Kidney epithelial cell (primary cell): ENCODE measurements around the gene ZC3H12D. TPM values are rescaled to one million over a fixed set of nuclear protein-coding genes. Genes with fewer than 3 reads are reported as not detected.

Source experiments
- DNase-seq: peaks from one replicate; pipeline ENCODE4 v3.0.0-alpha.2; 2010; ENCODE audit warnings: low read depth
- H3K27me3 ChIP-seq: 2 replicates; pipeline ENCODE4 v1.6.0; 2011; ENCODE audit warnings: low read length; ENCODE audit not compliant: control insufficient read depth, insufficient read depth
- H3K36me3 ChIP-seq: 2 replicates; pipeline ENCODE4 v1.5.1; 2011; ENCODE audit warnings: low read length; ENCODE audit not compliant: control insufficient read depth, insufficient read depth
- H3K4me3 ChIP-seq: 2 replicates; pipeline ENCODE4 v1.5.1; 2011; ENCODE audit warnings: low read depth, mild to moderate bottlenecking, control low read depth, low read length
- total RNA-seq: library from RNA; depleted of rRNA; stranded (reverse); fragments of >200 nt; gene quantifications from 2 replicates; pipeline ENCODE4 v1.2.3, GENCODE V29; 2015
- TF ChIP-seq, protein P1 (sequence below): IDR thresholded peaks from 2 replicates; pipeline ENCODE4 v1.5.1; 2011; ENCODE audit warnings: mild to moderate bottlenecking, moderate library complexity, low read length, control low read depth, inconsistent platforms; ENCODE audit not compliant: insufficient read depth, poor library complexity, severe bottlenecking

Gene ZC3H12D
- total RNA-seq, 1 donor from 2014 or later: not detected

DNA sequence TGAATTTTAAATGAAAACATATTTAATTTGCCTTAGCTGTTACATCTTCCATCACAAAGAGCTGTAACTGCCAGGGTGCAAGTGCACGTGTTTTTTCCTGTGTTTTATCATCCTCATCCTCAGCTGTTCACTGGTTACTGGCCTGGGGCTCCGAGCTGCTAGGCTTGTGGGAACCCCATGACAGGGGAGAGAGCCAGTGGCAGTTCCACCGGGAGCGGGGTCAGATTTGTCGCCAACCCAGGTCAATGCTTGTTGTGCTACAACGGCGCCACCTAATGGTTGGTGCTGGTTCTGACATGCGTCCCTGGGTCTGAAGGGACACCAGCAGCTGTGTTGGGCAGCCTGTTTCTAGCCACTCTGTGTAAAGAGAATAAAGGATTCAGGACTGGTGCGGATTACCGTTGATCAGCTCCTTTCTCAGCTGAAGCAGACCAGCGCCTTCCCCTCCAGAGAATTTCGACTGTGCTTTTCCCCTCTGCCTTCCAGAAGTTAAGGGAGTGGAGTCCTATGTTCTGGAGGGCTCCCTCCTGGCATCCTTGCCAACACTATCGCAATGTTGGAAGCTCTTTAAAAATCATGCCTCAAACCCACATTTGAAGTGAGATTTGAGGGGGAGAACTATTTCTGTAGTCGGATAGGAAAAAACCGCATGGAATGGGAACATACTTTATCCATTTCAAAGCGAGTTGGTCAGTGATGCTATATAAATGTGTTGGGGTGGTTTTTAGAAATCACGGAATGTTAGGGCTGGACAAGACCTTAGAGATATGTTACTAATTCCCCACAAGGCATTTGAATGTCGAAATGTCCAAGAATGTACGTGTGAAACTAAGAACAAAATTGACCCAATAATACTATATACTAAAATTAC, 52.7 kb downstream of the ZC3H12D start:
- no peak overlapping the region for H3K4me3 ChIP-seq
- no peaks in the 10 kb centered on the region for H3K36me3 ChIP-seq
- H3K27me3 ChIP-seq: no peaks in the 10 kb centered on the region
- TF ChIP-seq, protein P1, sequence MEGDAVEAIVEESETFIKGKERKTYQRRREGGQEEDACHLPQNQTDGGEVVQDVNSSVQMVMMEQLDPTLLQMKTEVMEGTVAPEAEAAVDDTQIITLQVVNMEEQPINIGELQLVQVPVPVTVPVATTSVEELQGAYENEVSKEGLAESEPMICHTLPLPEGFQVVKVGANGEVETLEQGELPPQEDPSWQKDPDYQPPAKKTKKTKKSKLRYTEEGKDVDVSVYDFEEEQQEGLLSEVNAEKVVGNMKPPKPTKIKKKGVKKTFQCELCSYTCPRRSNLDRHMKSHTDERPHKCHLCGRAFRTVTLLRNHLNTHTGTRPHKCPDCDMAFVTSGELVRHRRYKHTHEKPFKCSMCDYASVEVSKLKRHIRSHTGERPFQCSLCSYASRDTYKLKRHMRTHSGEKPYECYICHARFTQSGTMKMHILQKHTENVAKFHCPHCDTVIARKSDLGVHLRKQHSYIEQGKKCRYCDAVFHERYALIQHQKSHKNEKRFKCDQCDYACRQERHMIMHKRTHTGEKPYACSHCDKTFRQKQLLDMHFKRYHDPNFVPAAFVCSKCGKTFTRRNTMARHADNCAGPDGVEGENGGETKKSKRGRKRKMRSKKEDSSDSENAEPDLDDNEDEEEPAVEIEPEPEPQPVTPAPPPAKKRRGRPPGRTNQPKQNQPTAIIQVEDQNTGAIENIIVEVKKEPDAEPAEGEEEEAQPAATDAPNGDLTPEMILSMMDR: peak; percentile 85
- DNase-seq: peak; percentile 12

DNA sequence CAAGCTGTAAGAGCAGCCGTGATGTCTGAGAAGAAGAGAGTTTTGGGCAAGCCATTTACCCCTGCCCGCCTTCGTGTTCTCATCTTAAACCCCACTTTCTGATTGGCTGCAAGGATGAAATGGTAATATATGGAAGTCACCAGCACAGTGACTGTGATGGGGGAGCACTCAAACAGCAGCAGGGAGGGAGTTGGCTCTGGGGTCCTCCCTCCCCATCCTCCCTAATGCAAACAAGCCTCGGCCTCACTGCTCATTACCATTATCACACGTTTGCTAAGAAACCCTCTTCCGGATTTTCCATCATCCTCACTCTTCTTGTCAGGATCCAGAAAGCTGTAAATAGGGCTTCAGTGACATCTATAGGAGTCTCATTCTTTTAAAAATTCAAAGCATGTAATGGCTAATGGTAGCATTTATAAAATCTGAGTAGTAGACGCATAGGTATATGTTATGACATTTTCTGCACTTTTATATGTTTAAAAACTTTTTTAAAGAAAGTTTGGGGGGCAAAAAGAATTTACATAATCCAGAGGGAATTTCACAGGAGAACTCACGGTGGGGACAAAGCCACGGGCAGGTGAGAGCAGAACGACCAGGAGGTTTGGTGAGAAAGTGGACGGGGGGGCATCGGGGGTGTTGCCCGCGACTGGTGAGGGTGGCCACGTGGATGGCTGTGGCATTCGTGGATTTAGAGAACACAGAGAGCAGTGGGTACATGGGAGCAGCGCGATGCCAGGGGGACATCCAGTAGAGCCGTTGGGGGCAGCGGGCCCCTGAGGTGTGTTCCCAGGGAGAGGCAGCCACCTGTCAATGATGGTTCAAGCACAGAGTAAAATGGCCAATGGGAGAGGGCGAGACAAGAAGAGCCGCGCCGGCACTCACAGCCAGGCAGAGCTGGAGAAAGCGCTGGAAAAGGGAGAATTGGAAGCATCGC, 55.1 kb downstream of the ZC3H12D start:
- Histone ChIP-seq H3K27me3 (no peaks in the 10 kb centered on the region), H3K4me3 (no peak overlapping the region), H3K36me3 (no peaks in the 10 kb centered on the region)
- DNase-seq: no peak
- TF ChIP-seq, protein P1: no peak

DNA sequence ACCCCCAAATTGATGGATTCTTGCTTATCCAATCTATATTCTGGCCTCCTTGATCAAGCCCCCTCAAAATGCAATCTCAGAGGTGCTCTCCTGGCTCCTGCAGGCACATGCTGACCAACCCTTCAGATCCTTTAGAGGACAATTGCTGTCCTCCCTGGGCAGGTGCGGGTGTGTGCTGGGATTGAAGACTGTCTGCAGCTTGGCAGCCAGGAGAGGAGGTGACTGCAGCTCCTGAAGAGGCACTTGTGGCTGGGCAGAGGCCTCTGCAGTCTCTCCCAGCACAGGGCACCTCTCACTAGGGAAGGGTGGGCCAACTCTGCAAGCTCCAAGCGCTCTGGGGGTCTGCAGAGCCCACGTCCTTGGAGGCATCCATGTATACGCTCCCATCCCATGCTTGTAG, 56.2 kb downstream of the ZC3H12D start:
- no peaks in the 10 kb centered on the region for H3K27me3 ChIP-seq
- no peak for DNase-seq
- TF ChIP-seq, protein P1: no peak
- no peak overlapping the region for H3K4me3 ChIP-seq
- no peaks in the 10 kb centered on the region for H3K36me3 ChIP-seq

DNA sequence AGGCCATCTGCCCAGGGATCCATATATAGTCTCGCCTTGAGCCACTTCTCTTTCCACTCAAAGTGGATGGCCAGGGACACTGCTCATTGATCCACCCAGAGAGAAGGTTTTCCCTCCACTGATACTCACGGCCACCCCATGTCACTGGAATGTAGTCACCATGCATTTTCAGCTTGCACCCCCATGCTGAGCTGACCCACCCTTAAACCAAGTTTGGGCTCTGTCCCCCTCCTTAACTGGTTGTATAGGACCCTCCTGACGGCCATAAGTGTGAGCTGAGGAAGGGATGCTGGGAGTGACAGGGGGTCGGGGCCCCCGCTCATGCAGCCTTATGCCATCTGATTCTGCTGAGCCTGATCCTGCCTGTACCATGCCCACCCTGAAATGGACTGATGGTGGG, 59.1 kb downstream of the ZC3H12D start:
- no peaks in the 10 kb centered on the region for H3K36me3 ChIP-seq
- TF ChIP-seq, protein P1: no peak

DNA sequence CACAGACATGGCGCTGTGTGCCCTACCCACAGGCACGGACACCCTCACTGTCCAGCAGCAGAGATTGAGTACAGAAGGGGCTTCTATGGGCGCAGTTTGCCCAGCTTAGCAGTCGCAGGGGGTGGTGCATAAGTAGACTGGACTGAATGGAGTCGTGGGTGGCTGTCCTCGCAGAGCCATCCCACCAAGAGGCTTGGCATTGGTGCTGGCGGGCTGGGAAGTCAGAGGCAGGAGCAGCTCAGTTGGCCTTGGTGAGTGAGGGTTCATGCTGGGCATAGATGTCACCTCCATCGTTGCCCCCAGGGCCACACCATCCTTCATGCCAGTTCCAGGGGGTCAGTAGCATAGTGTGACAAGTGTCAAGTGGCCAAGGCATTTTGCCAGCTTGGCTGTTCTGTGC, 59.6 kb downstream of the ZC3H12D start:
- TF ChIP-seq, protein P1: no peak
- no peaks in the 10 kb centered on the region for H3K27me3 ChIP-seq
- no peak overlapping the region for H3K4me3 ChIP-seq
- no peak for DNase-seq
- no peaks in the 10 kb centered on the region for H3K36me3 ChIP-seq

More for the DNA sequence above, 59.1 kb downstream of the ZC3H12D start:
- H3K27me3 ChIP-seq: no peaks in the 10 kb centered on the region
- no peak overlapping the region for H3K4me3 ChIP-seq
- no peak for DNase-seq
